ENCODE results near the gene TMC2.
"Not testable (repeated sequence)": the region's sequence is repeated elsewhere in the genome, so short reads cannot be mapped to it uniquely, and the experiment has no call there.

Gene TMC2

GRCh38 chr20:2526218-2526583, 10.2 kb upstream of the TMC2 start:
- H3K9me3 ChIP-seq (ENCODE audit: control insufficient read depth, insufficient read depth, low read length); H3K36me3 ChIP-seq (ENCODE audit: control insufficient read depth, insufficient read depth, low read length); H3K4me1 ChIP-seq (ENCODE audit: control insufficient read depth, insufficient read depth, low read length); DNase-seq (ENCODE audit: low read depth, low spot score); H3K27ac ChIP-seq (ENCODE audit: low read length); H3K4me3 ChIP-seq (ENCODE audit: low read length): not testable (repeated sequence)
- peaks cover 12% of the 10 kb centered on the region; the same call in 1 of the 2 replicates for H3K27me3 ChIP-seq (ENCODE audit: control insufficient read depth, insufficient read depth, low read length)
- WGBS (ENCODE audit: insufficient coverage, insufficient read length) = no CpG with 5 or more reads among the region's 5 CpGs

DNA sequence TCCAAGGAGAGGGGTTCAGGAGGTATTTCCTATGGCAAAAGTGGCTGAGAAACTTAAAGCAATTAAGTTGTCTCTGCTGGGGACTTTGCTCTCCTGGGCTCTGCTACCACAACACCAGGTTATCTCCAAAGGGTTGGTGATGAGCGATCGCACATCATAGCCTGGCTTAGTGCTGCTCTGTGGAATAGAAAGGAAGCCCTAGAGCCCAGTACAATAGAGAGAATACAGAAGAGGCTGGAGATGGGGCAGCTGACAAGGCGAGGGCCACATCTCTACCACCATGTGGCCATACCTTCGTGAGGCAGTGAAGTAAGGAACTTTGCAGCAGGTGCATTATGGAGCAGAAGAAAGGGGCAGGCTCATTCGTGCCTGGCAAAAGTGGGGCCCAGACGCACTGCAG, 8.6 kb upstream of the TMC2 start:
- no CpG with 5 or more reads among the region's 6 CpGs for WGBS (ENCODE audit: insufficient coverage, insufficient read length)
- Histone ChIP-seq H3K4me3 (ENCODE audit: low read length) (no peak overlapping the region), H3K27ac (ENCODE audit: low read length) (no peak overlapping the region), H3K4me1 (ENCODE audit: control insufficient read depth, insufficient read depth, low read length) (no peaks in the 10 kb centered on the region), H3K27me3 (ENCODE audit: control insufficient read depth, insufficient read depth, low read length) (peaks cover 6% of the 10 kb centered on the region; the same call in 1 of the 2 replicates), H3K9me3 (ENCODE audit: control insufficient read depth, insufficient read depth, low read length) (no peaks in the 10 kb centered on the region), H3K36me3 (ENCODE audit: control insufficient read depth, insufficient read depth, low read length) (no peaks in the 10 kb centered on the region)
- DNase-seq (ENCODE audit: low read depth, low spot score) = no peak

DNA sequence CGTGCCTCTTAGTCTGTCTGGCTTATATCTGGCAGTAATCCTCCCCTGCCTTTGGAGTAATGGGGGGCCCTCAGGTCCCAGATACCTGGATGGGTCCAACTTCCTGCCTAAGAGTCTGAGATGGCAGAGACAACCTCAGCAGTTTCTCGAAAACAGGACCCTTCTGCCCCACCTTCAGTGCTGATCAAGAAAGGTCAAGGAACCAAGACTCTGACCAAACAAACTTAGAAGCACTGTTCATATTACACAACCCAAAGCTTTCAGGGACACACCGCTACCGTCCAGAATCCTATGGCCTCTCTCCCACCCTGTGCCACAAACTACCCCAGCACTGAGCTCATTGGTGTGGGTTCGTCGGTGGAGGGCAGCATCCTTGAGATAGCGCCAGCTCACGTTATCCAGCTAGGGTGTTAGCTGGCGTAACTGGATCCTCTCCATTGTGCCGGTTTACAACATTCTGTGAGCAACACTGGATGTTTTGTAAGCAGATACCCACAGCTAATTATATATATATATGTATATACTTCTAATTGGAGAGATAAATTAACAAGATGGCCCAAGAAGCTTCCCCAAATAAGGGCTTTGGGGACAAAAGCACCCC, 7.6 kb upstream of the TMC2 start:
- H3K4me3 ChIP-seq (ENCODE audit: low read length) = no peak overlapping the region
- H3K27me3 ChIP-seq (ENCODE audit: control insufficient read depth, insufficient read depth, low read length) = peaks cover 6% of the 10 kb centered on the region; the same call in 1 of the 2 replicates
- H3K36me3 ChIP-seq (ENCODE audit: control insufficient read depth, insufficient read depth, low read length) = no peaks in the 10 kb centered on the region
- no peak for DNase-seq (ENCODE audit: low read depth, low spot score)
- WGBS (ENCODE audit: insufficient coverage, insufficient read length) = no CpG with 5 or more reads among the region's 10 CpGs
- H3K27ac ChIP-seq (ENCODE audit: low read length) = no peak overlapping the region
- H3K4me1 ChIP-seq (ENCODE audit: control insufficient read depth, insufficient read depth, low read length) = no peaks in the 10 kb centered on the region
- H3K9me3 ChIP-seq (ENCODE audit: control insufficient read depth, insufficient read depth, low read length) = no peaks in the 10 kb centered on the region

GRCh38 chr20:2533118-2533517, 3.3 kb upstream of the TMC2 start:
- DNase-seq (ENCODE audit: low read depth, low spot score) = no peak
- H3K9me3 ChIP-seq (ENCODE audit: control insufficient read depth, insufficient read depth, low read length) = no peaks in the 10 kb centered on the region
- peaks cover 2% of the 10 kb centered on the region; the same call in 1 of the 2 replicates for H3K27me3 ChIP-seq (ENCODE audit: control insufficient read depth, insufficient read depth, low read length)
- peaks cover 6% of the 10 kb centered on the region for H3K4me1 ChIP-seq (ENCODE audit: control insufficient read depth, insufficient read depth, low read length)
- no peaks in the 10 kb centered on the region for H3K36me3 ChIP-seq (ENCODE audit: control insufficient read depth, insufficient read depth, low read length)
- no CpG with 5 or more reads among the region's 8 CpGs for WGBS (ENCODE audit: insufficient coverage, insufficient read length)
- H3K27ac ChIP-seq (ENCODE audit: low read length) = no peak overlapping the region
- H3K4me3 ChIP-seq (ENCODE audit: low read length) = no peak overlapping the region

DNA sequence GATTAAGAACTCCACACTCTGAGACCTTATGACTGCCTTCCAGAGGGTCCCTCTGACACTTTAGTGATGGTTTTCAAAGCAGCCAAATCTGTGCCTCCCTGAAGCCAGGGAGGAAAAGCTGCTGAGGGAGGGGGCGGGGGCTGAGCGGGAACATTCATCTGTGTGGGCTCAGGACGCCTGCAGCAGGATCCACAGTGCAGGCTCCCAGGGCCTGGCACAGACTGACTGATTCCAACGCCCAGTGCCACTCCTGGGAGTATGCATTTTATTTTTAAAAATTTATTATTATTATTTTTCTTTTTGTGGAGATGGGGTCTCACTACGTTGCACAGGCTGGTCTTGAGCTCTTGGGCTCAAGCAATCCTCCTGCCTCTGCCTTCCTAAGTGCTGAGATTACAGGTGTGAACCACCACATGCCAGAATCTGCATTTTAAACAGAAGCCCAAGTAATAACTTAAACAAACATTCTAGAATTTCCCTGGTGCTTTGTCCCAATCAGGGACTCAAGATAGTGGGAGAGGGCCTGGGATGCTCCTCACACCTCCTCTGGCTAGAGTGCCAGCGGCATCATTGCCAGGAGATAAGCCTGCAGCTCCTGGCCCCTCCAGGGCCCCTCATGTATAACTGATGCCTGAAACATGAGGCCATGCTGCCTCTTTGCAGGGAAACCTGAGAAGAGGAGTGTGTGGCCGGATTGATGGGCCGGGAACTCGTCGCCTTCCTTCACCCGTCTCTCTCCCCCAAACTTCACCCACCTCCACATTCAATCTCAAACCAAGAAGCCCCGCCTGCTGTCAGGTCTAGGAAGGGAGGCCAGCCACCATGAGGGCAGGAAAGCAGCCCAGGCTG, 438 bp upstream of the TMC2 start:
- no peaks in the 10 kb centered on the region for H3K9me3 ChIP-seq (ENCODE audit: control insufficient read depth, insufficient read depth, low read length)
- H3K4me3 ChIP-seq (ENCODE audit: low read length) = no peak overlapping the region
- no peaks in the 10 kb centered on the region for H3K27me3 ChIP-seq (ENCODE audit: control insufficient read depth, insufficient read depth, low read length)
- no peak for DNase-seq (ENCODE audit: low read depth, low spot score)
- H3K4me1 ChIP-seq (ENCODE audit: control insufficient read depth, insufficient read depth, low read length) = peaks cover 6% of the 10 kb centered on the region
- no CpG with 5 or more reads among the region's 12 CpGs for WGBS (ENCODE audit: insufficient coverage, insufficient read length)
- no peak overlapping the region for H3K27ac ChIP-seq (ENCODE audit: low read length)
- H3K36me3 ChIP-seq (ENCODE audit: control insufficient read depth, insufficient read depth, low read length) = no peaks in the 10 kb centered on the region

DNA sequence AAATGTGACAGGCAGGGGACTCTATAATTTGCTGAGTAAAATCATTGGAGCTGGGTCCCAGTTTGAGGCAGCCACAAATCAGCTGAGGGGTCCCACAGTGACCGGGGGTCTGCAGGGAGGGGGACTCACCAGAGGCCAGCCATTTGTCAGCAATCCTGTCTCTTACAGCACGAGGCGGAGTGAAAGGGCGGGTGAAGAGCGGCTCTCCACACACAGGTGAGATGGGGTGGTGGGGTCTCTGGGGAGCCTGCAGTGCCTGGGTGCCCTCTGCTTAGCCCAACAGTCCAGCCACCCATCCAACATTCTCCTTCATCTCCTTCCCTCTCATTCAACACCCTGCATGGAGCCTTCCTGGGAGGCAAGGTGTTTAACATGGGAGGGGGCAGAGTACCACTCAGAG, 728 bp downstream of the TMC2 start:
- no peak overlapping the region for H3K27ac ChIP-seq (ENCODE audit: low read length)
- H3K9me3 ChIP-seq (ENCODE audit: control insufficient read depth, insufficient read depth, low read length) = no peaks in the 10 kb centered on the region
- DNase-seq (ENCODE audit: low read depth, low spot score) = no peak
- no peaks in the 10 kb centered on the region for H3K27me3 ChIP-seq (ENCODE audit: control insufficient read depth, insufficient read depth, low read length)
- H3K4me1 ChIP-seq (ENCODE audit: control insufficient read depth, insufficient read depth, low read length) = peaks cover 6% of the 10 kb centered on the region
- H3K36me3 ChIP-seq (ENCODE audit: control insufficient read depth, insufficient read depth, low read length) = no peaks in the 10 kb centered on the region
- WGBS (ENCODE audit: insufficient coverage, insufficient read length) = no CpG with 5 or more reads among the region's 5 CpGs
- no peak overlapping the region for H3K4me3 ChIP-seq (ENCODE audit: low read length)

GRCh38 chr20:2538356-2538755, 2.0 kb downstream of the TMC2 start:
- no peak for DNase-seq (ENCODE audit: low read depth, low spot score)
- H3K9me3 ChIP-seq (ENCODE audit: control insufficient read depth, insufficient read depth, low read length) = no peaks in the 10 kb centered on the region
- no peaks in the 10 kb centered on the region for H3K36me3 ChIP-seq (ENCODE audit: control insufficient read depth, insufficient read depth, low read length)
- no peaks in the 10 kb centered on the region for H3K27me3 ChIP-seq (ENCODE audit: control insufficient read depth, insufficient read depth, low read length)
- H3K27ac ChIP-seq (ENCODE audit: low read length) = no peak overlapping the region
- H3K4me3 ChIP-seq (ENCODE audit: low read length) = no peak overlapping the region
- no CpG with 5 or more reads among the region's 12 CpGs for WGBS (ENCODE audit: insufficient coverage, insufficient read length)
- H3K4me1 ChIP-seq (ENCODE audit: control insufficient read depth, insufficient read depth, low read length) = peaks cover 6% of the 10 kb centered on the region

DNA sequence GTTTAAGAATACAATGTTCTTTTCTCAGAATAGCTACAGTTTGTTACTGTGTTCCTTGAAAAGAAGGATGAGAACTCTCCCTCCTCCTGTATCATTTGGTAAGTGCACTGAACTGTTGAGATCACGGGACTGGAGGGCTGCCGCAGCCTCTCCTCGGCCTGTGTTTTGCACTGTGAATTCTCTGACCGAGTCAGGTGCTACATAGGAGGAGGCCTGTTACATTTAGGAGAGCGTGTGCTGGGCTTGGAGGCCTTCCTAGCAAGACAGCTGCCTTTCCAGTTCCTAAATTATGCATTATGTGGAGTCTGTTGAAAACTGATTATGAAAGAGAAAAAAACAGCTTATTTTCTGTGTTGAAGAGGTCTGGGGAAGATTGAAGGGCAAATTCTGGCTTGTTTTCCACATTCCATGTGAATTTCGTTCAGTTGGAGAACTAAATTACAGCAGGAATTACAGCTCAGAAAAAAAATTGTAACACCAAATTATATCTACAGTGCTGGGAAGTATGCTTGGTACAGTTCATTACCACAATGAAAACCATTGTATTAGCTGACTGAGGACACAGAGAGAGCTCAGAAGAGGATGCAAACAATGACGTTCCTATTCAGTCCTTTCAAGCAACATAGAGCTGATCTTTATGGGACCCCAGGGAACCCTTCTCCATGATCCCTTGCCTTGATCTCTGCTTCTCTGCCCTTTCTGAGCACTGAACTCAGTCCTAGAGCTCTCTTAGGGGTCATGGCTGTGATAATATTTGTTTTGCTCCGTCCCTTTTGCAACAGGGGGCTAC, 2.8 kb downstream of the TMC2 start:
- Histone ChIP-seq H3K27ac (ENCODE audit: low read length) (no peak overlapping the region), H3K4me3 (ENCODE audit: low read length) (no peak overlapping the region), H3K9me3 (ENCODE audit: control insufficient read depth, insufficient read depth, low read length) (no peaks in the 10 kb centered on the region), H3K36me3 (ENCODE audit: control insufficient read depth, insufficient read depth, low read length) (no peaks in the 10 kb centered on the region), H3K27me3 (ENCODE audit: control insufficient read depth, insufficient read depth, low read length) (no peaks in the 10 kb centered on the region), H3K4me1 (ENCODE audit: control insufficient read depth, insufficient read depth, low read length) (peaks cover 6% of the 10 kb centered on the region)
- no peak for DNase-seq (ENCODE audit: low read depth, low spot score)
- WGBS (ENCODE audit: insufficient coverage, insufficient read length) = no CpG with 5 or more reads among the region's 8 CpGs

GRCh38 chr20:2541940-2542339, 5.6 kb downstream of the TMC2 start:
- WGBS (ENCODE audit: insufficient coverage, insufficient read length) = no CpG with 5 or more reads among the region's 2 CpGs
- H3K27ac ChIP-seq (ENCODE audit: low read length) = no peak overlapping the region
- no peaks in the 10 kb centered on the region for H3K27me3 ChIP-seq (ENCODE audit: control insufficient read depth, insufficient read depth, low read length)
- no peaks in the 10 kb centered on the region for H3K9me3 ChIP-seq (ENCODE audit: control insufficient read depth, insufficient read depth, low read length)
- no peaks in the 10 kb centered on the region; the same call in 1 of the 2 replicates for H3K4me1 ChIP-seq (ENCODE audit: control insufficient read depth, insufficient read depth, low read length)
- no peaks in the 10 kb centered on the region for H3K36me3 ChIP-seq (ENCODE audit: control insufficient read depth, insufficient read depth, low read length)
- no peak for DNase-seq (ENCODE audit: low read depth, low spot score)
- no peak overlapping the region for H3K4me3 ChIP-seq (ENCODE audit: low read length)

- H3K9me3 ChIP-seq (ENCODE audit: control insufficient read depth, insufficient read depth, low read length) = no peaks in the 10 kb centered on the region
- no peaks in the 10 kb centered on the region; the same call in 1 of the 2 replicates for H3K4me1 ChIP-seq (ENCODE audit: control insufficient read depth, insufficient read depth, low read length)
- H3K27ac ChIP-seq (ENCODE audit: low read length) = no peak overlapping the region
- WGBS (ENCODE audit: insufficient coverage, insufficient read length) = no CpG with 5 or more reads among the region's 4 CpGs
- H3K36me3 ChIP-seq (ENCODE audit: control insufficient read depth, insufficient read depth, low read length) = no peaks in the 10 kb centered on the region
- no peaks in the 10 kb centered on the region for H3K27me3 ChIP-seq (ENCODE audit: control insufficient read depth, insufficient read depth, low read length)
- no peak overlapping the region for H3K4me3 ChIP-seq (ENCODE audit: low read length)
- no peak for DNase-seq (ENCODE audit: low read depth, low spot score)
These were observed 6.0 kb downstream of the TMC2 start for GRCh38 chr20:2542361-2542760.

Data from iPS DF 6.9 (cell line).